Amniotic epithelial cell (primary cell): ENCODE data around the gene WBP1.
"Not testable (repeated sequence)": the region's sequence is repeated elsewhere in the genome, so short reads cannot be mapped to it uniquely, and the experiment has no call there.

Experiments used
- DNase-seq: peaks from one replicate; pipeline ENCODE4 v3.0.0-alpha.2; 2010; ENCODE audit warnings: low read depth

WBP1 gene

DNA sequence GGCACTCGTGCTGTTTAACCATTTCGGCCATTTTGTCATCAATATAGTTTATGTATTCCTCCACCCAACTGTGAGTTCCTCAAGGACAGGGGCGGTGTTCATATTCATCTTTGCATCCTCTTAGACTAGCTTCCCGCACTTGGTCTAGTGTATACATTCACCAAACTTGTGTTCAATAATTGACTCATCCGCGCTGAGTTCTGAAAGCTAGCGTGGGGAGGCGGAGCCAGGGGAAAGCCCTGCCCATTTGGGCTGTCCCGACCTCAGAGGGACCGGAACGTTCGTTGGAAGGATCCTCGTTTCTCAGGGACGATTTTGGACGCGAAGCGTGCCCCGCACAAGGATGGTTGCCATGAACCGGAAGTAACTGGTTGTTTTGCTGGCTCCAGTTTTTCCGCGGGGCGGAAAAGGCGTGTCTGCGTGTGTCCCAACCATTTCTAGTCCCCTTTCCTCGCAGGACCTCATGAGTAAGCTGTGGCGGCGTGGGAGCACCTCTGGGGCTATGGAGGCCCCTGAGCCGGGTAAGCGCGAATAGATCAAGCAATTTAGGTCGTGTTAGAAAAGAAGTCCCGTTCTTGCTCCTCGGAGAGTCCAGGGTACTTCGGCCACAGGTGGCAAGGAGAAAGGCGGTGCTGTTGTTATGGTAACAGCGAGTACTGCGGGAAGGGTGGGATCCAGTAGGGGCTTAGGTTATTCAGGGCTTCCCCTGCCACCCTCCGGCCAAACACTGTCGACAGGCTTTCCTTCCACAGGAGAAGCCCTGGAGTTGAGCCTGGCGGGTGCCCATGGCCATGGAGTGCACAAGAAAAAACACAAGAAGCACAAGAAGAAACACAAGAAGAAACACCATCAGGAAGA is 3.4 kb upstream of the WBP1 start, which contains the start of gene INO80B:
Gene INO80B, plus strand, starts transcription at position 434 of the 858 bp plus-strand sequence. Its CDS starts 30 bp downstream, at position 464.
- DNase-seq, result peak; percentile 98

DNA sequence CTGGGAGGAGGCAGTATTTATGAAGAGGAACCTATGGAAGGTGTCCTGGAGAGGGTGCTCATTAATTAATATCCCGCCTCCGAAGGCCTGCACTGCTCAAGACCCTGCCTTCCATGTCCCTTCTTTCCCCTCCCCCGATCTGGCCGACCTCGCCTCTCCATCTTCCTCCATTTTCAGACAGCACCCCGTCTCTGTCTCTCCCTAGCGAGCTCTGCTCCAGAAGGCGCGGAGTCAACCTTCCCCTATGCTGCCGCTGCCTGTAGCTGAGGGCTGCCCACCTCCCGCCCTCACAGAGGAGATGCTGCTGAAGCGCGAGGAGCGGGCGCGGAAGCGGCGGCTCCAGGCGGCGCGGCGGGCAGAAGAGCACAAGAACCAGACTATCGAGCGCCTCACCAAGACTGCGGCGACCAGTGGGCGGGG is 1.1 kb upstream of the WBP1 start:
- DNase-seq, result no peak

DNA sequence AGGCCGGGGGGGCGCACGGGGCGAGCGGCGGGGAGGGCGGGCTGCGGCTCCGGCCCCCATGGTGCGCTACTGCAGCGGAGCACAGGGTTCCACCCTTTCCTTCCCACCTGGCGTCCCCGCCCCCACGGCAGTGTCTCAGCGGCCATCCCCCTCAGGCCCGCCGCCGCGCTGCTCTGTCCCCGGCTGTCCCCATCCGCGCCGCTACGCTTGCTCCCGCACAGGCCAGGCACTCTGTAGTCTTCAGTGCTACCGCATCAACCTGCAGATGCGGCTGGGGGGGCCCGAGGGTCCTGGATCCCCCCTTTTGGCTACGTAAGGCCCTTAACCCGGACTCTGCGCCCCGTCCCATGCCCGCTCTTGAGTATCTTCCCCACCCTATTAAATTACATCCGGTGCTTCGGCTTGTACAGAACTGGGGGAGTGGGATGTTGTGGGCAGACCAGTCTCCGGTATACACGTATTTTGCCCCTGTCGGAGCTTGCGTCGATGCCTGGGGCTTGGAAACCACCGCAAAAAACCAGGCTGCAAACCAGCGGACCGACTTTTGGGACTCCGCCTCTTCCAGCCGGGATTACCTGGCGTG is 598 bp upstream of the WBP1 start:
- no peak for DNase-seq

DNA sequence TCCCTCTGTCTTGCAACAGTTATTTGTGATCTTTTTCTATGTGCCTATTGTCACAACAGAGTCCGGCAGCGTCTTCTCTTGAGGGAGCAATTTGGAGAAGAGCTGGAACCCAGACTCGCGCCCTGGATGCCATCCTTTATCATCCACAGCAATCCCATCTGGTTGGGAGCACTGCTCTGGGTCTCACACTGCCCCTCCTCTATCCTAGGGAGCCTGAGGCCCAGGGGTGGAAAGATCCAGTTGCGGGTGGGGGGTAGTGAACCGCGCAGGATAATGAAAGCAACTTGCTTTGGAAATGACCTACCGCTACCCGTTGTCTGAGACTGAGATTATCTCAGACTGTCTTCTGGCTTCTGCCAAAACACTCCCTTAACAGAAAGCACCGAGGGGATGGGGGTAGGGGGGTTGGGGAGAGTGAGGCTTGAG is 713 bp downstream of the WBP1 start:
- no peak for DNase-seq

DNA sequence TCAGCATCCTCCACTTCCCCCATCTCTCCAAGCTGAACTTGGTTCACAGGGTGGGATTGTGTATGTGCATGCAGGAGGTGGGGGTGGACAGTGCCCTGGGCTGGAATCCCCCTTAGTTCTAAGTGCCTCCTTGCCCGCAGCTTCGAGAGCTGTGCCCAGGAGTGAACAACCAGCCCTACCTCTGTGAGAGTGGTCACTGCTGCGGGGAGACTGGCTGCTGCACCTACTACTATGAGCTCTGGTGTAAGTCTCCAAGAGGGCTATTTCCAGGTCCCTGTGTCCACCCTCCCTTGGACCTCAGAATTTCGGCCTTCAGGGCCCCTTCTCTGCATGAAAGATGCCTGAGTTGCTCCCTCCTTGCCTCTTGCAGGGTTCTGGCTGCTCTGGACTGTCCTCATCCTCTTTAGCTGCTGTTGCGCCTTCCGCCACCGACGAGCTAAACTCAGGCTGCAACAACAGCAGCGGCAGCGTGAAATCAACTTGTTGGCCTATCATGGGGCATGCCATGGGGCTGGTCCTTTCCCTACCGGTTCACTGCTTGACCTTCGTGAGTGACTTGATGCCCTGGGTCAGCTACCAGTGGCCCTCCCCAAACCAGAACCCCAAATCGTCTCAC is 1.4 kb downstream of the WBP1 start:
- not testable (repeated sequence) for DNase-seq

DNA sequence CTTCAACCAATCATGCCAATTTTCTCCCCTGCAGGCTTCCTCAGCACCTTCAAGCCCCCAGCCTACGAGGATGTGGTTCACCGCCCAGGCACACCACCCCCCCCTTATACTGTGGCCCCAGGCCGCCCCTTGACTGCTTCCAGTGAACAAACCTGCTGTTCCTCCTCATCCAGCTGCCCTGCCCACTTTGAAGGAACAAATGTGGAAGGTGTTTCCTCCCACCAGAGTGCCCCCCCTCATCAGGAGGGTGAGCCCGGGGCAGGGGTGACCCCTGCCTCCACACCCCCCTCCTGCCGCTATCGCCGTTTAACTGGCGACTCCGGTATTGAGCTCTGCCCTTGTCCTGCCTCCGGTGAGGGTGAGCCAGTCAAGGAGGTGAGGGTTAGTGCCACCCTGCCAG is 1.9 kb downstream of the WBP1 start:
- DNase-seq, result not testable (repeated sequence)

DNA sequence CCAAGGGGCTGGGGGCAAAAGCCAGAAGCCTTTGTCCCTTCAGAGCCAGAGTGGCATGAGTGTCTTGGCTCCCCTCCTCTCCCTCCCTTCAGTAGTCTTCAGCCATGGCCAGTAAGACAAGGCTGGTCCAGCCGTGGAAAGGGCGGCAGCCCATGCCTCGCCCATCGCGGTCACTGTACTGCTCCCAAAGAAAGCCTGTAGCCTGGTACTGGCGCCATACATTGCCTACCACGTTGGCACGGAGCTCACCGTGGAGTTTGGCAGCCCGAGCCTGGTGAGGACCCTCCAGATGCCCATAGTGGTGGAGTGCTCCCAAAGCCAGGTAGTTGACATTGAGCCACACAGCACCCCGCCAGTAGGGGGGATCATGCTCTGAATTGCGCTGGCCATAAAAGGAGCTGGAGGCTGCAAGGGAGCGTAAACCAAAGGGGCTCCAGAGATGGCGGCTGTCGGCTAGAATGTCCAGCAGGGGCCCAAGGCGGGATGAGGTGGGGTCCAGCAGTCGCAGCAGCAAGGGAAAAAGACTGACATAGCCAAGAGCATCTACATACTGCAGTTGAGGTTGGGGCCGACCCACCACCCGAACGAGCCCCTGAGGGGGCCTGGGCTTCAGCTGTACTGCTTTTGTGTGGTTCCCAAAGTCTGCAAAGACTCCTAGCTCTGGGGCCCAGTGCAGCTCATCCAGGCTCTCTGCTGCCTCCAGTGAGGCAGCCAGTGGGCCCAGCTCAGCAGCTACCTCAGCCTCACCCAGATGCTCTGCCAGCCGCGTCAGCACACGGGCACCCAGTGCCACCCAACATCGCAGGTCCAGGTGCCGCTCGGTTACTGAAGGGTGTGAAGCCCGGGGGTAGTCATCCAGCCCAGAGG is 3.2 kb downstream of the WBP1 start:
- no peak for DNase-seq

DNA sequence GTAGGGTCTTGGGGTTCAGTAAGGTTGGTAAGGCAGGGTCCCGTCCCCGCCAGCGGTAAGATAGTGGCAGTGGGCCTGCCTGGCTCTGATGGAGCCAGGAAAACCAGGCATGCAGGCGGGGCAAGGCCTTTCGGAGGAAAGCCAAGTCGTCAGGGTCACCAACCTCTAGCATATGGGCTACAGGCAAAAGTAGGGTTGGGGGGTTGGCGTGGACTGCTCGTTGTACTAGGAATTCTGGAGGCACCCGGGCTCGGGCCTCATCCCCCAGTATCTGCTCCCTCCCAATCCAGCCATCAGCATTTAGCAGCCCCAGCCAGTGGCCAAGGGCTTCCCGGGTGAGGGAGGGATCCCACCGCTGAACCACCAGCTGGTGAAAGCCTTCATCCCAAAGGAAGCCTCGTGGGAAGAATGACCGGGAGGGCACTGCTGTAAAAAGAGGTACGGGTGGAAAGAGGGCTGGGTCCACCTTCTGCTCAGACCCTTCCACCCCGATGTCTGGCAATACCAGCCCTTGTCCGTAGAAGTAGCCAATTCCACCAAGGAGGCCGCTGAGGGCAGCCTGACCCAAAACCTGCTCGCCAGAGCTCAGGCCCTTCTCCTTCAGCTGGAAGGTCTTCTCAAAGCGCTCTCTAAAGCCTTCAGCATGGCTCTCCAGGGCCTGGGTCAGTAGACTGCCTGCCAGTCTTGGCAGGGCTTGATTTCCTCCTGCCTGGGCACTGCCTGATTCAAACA is 4.0 kb downstream of the WBP1 start:
- no peak for DNase-seq

DNA sequence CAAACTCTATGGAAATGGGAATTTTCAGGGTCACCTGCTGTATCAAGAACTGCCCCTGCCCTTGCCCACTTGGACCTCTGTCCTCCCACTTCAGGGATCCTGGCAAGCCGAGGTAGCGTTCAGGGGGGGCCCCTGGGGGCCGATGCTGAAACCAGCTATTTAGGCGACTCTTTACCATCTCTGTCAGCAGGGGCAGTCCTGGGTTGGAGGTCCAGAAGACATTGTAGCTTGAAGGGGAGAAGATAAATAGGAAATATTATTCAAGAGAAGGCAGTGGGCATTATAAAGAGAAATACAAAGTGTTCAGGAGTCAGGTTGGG is 4.5 kb downstream of the WBP1 start:
- DNase-seq, result no peak

DNA sequence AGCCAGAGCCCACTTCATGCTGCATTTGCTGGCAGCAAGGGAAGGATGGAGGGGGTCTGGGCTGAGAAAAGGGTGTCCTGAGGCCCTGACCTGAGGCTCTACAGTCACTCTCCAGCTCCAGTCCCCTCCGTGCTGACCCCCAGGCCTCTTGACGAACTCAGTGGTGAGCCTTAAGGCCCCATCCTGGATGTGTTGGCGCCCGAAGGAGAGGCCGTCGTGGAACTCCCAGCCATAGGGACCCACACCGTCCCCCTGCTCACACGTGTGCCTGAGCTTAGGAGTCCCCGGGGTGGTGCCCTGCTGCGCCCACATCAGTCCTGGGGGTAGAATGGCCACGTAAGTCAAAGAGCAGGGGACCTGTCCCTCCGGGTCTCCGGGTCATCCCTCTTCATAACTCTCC is 6.2 kb downstream of the WBP1 start:
- DNase-seq, result no peak

DNA sequence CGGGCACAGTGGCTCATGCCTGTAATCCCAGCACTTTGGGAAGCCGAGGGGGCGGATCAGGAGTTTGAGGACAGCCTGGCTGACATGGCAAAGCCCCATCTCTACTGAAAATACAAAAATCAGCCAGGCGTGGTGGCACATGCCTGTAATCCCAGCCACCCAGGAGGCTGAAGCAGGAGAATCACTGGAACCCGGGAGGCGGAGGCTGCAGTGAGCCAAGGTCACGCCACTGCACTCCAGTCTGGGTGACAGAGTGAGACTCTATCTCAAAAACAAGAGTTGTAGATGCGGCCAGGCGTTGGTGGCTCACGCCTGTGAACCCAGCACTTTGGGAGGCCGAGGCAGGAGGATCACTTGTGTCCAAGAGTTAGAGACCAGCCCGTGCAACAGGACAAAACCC is 12.5 kb downstream of the WBP1 start:
- DNase-seq, result not testable (repeated sequence)

DNA sequence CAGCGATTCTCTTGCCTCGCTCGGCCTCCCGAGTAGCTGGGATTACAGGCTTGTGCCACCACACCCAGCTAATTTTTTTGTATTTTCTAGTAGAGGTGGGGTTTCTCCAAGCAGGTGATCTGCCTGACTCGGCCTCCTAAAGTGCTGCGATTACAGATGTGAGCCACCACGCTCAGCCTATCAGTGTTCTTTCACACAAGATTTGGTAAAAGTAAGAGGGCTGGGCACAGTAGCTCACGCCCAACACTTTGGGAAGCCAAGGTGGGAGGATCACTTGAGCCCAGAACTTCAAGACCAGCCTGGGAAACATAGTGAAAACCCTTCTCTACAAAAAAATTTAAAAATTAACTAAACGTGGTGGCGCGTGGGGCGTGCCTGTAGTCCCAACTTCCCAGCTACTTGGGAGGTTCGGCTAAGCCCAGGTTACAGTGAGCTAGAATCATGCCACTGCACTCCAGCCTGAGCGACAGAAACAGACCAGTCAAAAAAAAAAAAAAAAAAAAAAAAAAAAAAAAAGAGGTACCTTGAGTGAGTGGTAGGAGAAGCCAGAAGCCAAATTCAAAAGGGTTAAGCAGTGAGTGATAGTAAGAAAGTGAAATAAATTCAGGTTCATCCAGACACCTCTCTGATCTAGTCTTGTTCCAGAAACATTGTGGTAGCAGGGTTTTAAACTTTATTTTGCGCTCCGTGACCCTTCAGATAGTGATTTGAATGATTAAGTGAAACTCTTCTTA is 13.3 kb downstream of the WBP1 start:
- DNase-seq, result no peak

DNA sequence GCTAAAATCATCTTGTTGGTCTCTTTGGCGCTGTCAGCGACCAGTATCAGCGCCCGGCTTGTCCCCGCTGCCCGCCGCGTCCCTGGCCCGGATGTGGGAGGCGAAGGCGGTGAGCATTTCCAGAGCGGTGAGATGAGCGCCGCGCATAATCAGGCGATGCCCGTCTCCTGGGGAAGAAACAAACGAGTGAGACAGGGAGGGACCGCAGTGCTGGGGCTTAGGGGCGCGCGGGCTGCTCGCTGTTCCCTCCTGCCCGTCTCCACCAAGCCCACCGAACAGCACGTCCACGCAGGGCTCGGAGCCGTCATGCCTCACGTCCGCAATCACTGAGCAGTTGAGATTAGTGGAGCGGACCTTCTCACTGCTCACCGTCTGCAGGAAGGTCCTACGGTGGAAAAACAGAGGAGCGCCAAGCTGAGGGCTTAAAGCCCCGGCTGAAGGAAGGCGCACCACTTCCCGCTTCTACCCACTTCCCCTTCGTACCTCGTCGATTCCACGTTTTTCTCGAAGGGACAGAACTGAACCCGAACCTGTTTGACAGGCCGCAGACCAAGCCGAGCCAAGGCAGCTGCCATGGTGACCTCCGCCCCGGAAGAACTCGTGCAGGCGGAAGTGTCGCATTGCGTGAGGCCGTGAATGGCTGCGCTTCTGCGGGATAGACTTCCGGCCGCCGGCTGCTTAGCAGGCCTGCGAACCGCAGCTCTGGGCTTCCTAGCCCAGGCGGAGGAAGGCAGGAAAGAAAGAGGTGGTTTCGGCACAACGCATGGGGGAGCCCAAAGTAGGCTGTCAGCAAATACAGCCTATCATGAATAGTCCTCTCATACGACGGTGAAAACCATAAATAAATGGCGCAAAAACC is 14.1 kb downstream of the WBP1 start, which contains the start of gene MRPL53:
Gene MRPL53, minus strand, starts transcription at position 595 of the 859 bp plus-strand sequence. Its CDS starts 20 bp downstream, at position 575.
- peak; percentile 92 for DNase-seq

DNA sequence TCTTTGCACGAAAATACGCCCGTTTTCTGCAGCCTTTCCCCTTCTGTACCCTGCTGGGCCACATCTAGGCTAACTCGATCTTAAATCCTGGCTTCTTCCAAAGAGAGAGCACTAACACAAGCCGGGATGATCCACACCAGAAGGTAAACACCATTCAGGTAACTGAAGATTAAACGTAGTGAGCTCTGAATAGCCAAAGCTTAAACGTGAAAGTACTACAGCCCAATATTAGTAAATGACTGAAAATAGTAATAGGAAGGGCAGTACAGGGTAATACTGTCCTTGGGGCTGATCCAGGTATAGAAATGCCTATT is 14.7 kb downstream of the WBP1 start:
- DNase-seq, result no peak

DNA sequence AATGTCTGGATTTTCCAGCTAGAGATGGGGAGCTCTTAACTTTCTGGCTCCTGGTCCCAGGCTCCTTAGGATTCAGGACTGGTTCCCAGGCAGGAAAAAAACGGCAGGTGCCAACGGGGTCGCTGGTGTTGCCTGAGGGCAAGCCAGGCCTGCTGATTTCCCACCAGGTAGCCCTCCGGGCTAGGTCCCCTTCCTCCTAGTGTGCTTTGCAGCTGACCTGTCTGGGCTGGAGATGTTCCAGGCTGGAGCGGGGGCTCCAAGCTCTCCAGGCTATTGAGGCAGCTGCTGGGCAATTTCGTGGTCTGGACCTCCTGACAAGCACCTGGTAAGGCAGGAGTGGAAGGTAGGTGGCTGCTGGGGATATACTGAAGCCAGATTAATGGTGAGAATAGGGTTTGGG is 16.2 kb downstream of the WBP1 start:
- no peak for DNase-seq

DNA sequence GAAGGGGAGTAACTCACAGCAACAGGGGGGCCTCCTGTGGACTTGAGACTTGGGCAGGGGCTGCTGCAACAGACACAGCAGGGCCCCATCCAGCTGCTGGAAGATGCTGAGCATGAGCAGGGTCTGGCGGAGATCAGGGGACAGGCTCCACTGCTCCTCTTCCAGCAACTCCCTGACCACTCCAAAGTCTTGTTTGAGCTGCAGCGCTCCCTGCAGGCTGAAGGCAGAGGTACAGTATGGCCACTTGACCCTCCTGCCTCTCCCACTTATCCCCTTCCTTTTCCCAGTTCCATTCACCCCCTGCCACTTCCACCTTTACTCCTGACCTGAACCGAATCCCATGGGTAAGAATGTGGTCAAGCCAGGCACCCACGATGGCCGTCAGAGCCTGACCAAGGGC is 16.7 kb downstream of the WBP1 start:
- DNase-seq, result no peak

DNA sequence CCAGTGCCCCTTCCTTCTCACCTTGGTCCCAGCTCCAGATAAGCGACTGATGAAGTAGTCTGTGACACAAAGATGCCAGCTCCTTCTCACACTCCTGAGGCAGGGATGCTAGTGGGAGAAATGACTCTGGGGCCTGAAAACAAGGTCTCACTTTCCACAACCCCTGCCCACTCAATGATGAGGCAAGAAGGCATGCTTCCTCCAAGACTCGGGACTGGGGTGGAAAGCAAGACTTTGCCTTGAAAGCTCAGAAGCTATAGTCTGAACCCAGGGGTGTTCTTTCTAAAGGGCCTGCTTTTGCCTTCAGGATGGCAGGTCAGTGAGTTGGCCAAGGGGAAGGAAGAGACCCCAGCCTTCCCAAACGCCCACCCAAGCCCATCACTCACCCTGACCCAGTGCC is 23.2 kb downstream of the WBP1 start:
- no peak for DNase-seq

DNA sequence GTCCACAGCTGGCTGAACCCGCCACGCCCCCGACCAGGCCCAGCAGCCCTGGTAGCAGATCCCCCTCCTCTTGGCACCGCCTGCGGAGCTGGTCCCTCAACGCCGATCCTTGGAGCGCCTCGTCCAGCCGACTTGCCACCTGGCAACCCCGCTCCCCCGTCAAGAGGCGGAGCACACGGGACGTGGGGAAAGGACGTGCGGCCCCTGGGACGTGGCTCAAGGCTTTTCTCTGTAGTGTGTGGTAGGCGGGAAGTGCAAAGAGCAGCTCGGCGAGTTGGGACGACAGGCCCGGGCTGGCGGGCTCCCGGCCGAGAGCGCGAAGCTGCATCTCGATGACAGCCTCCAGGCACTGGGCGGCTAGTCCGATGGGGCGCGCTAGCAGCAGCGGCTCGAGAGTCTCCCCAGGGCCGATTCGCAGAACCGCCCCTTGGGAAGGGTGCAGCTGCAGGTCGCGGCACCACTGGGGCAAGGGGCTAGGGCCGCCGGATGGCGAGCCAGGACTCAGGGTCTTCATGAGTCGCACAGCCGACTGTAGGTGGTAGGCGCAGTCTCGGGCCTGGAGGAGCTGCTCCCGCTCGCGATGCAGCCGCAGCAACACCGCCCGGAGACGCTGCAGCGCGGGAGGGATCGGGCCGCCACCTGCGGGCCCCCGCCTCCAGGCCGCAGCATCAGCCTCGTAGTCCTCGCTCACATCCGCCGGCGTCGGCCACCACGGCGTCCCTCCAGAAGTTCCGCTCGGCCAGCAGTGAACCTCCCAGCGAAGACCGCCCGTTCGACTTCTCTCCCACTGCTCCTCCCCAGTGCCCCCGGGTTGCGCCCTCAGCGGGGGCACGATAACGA is 23.9 kb downstream of the WBP1 start:
- no peak for DNase-seq
